ENCODE measurements around the gene PPA1.
"Not testable (repeated sequence)": the region's sequence is repeated elsewhere in the genome, so short reads cannot be mapped to it uniquely, and the experiment has no call there.

PPA1 gene

DNA sequence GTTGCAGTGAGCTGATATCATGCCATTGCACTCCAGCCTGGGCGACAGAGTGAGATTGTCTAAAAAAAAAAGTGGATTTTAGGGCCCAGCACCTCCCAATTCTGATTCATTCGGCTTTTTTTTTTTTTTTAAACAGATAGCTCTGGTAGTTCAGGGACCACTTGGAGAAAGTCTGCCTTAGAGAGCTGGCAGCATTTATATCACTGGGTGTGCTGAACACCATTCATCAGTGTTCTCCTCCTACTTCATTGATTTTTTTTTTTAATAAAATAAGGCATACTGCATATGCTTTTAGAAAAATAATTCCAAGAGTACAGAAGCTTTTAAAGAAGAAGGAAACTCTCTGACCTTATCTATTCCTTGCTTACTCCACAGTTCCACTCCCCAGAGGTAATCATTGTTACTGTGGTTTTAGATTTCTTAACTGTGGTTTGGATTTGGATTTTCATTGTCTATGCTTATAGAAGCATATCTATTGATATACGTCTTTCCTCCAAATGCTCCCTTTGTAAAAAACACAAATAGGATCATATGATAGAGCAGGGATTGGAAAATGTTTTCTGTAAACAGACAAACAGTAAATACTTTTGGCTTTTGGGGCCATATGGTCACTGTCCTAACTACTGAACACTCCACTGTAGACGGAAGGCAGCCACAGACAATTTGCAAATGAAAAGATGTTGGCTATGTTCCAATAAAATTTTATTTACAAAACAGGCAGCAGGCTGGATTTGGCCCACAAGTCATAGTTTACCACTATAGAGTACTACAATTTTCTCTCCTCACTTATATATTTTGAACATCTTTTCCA, 41.9 kb downstream of the PPA1 start:
- H3K4me3 ChIP-seq (ENCODE audit: low read depth, low read length) = no peak overlapping the region
- peak; percentile 34 for DNase-seq (ENCODE audit: low read depth)
- TF ChIP-seq, protein P1, sequence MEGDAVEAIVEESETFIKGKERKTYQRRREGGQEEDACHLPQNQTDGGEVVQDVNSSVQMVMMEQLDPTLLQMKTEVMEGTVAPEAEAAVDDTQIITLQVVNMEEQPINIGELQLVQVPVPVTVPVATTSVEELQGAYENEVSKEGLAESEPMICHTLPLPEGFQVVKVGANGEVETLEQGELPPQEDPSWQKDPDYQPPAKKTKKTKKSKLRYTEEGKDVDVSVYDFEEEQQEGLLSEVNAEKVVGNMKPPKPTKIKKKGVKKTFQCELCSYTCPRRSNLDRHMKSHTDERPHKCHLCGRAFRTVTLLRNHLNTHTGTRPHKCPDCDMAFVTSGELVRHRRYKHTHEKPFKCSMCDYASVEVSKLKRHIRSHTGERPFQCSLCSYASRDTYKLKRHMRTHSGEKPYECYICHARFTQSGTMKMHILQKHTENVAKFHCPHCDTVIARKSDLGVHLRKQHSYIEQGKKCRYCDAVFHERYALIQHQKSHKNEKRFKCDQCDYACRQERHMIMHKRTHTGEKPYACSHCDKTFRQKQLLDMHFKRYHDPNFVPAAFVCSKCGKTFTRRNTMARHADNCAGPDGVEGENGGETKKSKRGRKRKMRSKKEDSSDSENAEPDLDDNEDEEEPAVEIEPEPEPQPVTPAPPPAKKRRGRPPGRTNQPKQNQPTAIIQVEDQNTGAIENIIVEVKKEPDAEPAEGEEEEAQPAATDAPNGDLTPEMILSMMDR (conservative IDR thresholded peaks at IDR 0.05; ENCODE audit: low read depth, low read length) = no peak

DNA sequence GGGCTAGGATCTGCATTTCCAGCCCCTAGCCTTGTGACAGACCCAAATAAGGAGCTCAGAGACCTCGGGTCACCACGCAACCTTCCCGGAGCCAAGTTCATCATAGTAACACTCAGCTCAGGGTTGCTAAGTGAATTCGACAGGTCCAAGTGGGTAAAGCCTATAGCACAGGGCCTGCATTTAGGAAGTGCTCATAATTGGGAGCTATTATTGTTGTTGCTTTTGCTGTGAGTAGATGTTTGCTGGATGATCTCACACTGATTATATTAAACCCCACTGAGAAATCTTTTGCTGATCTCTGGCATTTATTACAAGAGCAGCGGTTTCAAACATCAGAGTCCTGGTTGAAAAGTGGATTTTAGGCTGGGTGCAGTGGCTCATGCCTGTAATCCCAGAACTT, 42.6 kb downstream of the PPA1 start:
- H3K4me3 ChIP-seq (ENCODE audit: low read depth, low read length) = no peak overlapping the region
- TF ChIP-seq, protein P1 (conservative IDR thresholded peaks at IDR 0.05; ENCODE audit: low read depth, low read length) = no peak
- peak; percentile 36 for DNase-seq (ENCODE audit: low read depth)

- TF ChIP-seq, protein P1 (conservative IDR thresholded peaks at IDR 0.05; ENCODE audit: low read depth, low read length) = no peak
- DNase-seq (ENCODE audit: low read depth) = no peak
- no peak overlapping the region for H3K4me3 ChIP-seq (ENCODE audit: low read depth, low read length)
Measured at GRCh38 chr10:70190102-70190501, 43.1 kb downstream of the PPA1 start.

DNA sequence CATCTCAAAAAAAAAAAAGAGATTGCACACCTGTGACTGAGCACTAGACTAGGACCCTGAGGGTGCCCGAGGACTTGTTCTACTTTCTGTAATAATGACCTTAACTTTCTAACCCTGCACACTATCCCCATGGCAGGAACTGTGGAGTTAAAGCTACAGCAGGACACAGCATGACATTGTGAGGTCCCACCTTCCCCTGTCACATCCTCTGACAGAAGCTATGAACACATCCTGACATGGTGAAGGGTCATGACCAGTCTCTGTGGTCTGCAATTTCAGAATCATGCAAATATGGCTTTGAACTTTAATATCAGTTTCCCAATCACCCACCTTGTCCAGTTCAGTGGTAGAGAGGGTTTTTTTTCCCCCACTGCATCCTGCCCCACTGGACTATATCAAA, 44.5 kb downstream of the PPA1 start:
- H3K4me3 ChIP-seq (ENCODE audit: low read depth, low read length) = no peak overlapping the region
- DNase-seq (ENCODE audit: low read depth) = no peak
- TF ChIP-seq, protein P1 (conservative IDR thresholded peaks at IDR 0.05; ENCODE audit: low read depth, low read length) = no peak

- H3K4me3 ChIP-seq (ENCODE audit: low read depth, low read length) = no peak overlapping the region
- no peak for DNase-seq (ENCODE audit: low read depth)
- TF ChIP-seq, protein P1 (conservative IDR thresholded peaks at IDR 0.05; ENCODE audit: low read depth, low read length) = no peak
Measured at GRCh38 chr10:70186571-70186970, 46.7 kb downstream of the PPA1 start.

GRCh38 chr10:70186090-70186489, 47.1 kb downstream of the PPA1 start:
- no peak overlapping the region for H3K4me3 ChIP-seq (ENCODE audit: low read depth, low read length)
- DNase-seq (ENCODE audit: low read depth) = no peak
- TF ChIP-seq, protein P1 (conservative IDR thresholded peaks at IDR 0.05; ENCODE audit: low read depth, low read length) = no peak

DNA sequence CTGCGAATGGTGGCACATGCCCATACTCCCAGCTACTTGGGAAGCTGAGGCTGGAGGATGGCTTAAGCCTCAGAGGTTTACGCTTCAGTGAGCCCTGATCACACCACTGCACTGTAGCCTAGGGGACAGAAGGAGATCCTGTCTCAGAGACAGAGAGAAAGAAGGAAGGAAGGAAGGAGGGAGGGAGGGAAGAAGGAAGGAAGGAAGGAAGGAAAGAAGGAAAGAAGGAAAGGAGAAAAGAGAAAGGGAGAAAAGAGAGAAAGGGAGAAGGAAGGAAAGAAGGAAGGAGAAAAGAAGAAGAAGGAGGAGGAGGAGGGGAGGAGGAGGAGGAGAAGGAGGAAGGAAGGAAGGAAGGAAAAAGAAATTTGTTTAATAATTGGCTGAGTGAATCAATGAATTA, 49.9 kb downstream of the PPA1 start:
- H3K4me3 ChIP-seq (ENCODE audit: low read depth, low read length) = no peak overlapping the region
- no peak for DNase-seq (ENCODE audit: low read depth)
- TF ChIP-seq, protein P1 (conservative IDR thresholded peaks at IDR 0.05; ENCODE audit: low read depth, low read length) = no peak

- DNase-seq (ENCODE audit: low read depth); H3K4me3 ChIP-seq (ENCODE audit: low read depth, low read length): not testable (repeated sequence)
Measured at GRCh38 chr10:70179209-70179608, 54.0 kb downstream of the PPA1 start.
